HepG2 (cell line): ENCODE results near the gene RBM28. TPM values are rescaled to one million over a fixed set of nuclear protein-coding genes. Genes with fewer than 3 reads are reported as not detected.

Source experiments
- BATF2 ChIP-seq: sonication (generic); formaldehyde crosslinking; IDR thresholded peaks from 2 replicates; pipeline ENCODE4 v1.8.0; 2022; ENCODE audit warnings: mild to moderate bottlenecking, missing genetic modification reagents, moderate library complexity
- EHMT2 ChIP-seq: fragments of 200-600 bp; sonication (generic); IDR thresholded peaks from 2 replicates; pipeline ENCODE4 v1.7.0; 2017; ENCODE audit warnings: antibody characterized with exemption, low read depth, low read length, borderline replicate concordance
- ESRRA ChIP-seq: sonication (generic); formaldehyde crosslinking; IDR thresholded peaks from 2 replicates; pipeline ENCODE4 v1.5.1; 2020; ENCODE audit warnings: mild to moderate bottlenecking, low read depth, missing genetic modification reagents
- FOXP1 ChIP-seq, 2 experiments: fragments of 450-650 bp in 1 of 2; IDR thresholded peaks; 2 replicates each; pipeline ENCODE4 v1.6.1; 2017 to 2018; ENCODE audit warnings: antibody characterized with exemption in 1 of 2
- GMEB1 ChIP-seq: sonication (generic); formaldehyde crosslinking; IDR thresholded peaks from 2 replicates; pipeline ENCODE4 v1.5.1; 2020; ENCODE audit warnings: missing genetic modification reagents, mild to moderate bottlenecking, borderline replicate concordance
- GZF1 ChIP-seq: sonication (generic); formaldehyde crosslinking; IDR thresholded peaks from 2 replicates; pipeline ENCODE4 v1.5.1; 2020; ENCODE audit warnings: mild to moderate bottlenecking, missing genetic modification reagents
- JUNB ChIP-seq: sonication (generic); formaldehyde crosslinking; IDR thresholded peaks from 2 replicates; pipeline ENCODE4 v1.8.0; 2022; ENCODE audit warnings: missing genetic modification reagents, mild to moderate bottlenecking, borderline replicate concordance
- KLF12 ChIP-seq: sonication (generic); formaldehyde crosslinking; IDR thresholded peaks from 2 replicates; pipeline ENCODE4 v1.4.0; 2020; ENCODE audit warnings: missing genetic modification reagents, borderline replicate concordance
- MXD3 ChIP-seq: IDR thresholded peaks from 2 replicates; pipeline ENCODE4 v1.6.1; 2016; ENCODE audit warnings: mild to moderate bottlenecking, missing biosample characterization, missing genetic modification reagents
- MYPOP ChIP-seq: sonication (generic); formaldehyde crosslinking; IDR thresholded peaks from 2 replicates; pipeline ENCODE4 v1.8.1; 2023; ENCODE audit warnings: mild to moderate bottlenecking, moderate library complexity, missing genetic modification reagents
- NFATC3 ChIP-seq: sonication (generic); formaldehyde crosslinking; IDR thresholded peaks from 2 replicates; pipeline ENCODE4 v1.5.1; 2020; ENCODE audit warnings: mild to moderate bottlenecking, missing genetic modification reagents
- NR2F1 ChIP-seq, 2 experiments: fragments of 450-650 bp in 1 of 2; formaldehyde crosslinking in 1 of 2; IDR thresholded peaks; 2 replicates each; pipeline versions ENCODE4 v1.5.0 to v1.6.1; 2016 to 2020; ENCODE audit warnings: mild to moderate bottlenecking in 1 of 2, missing compliant biosample characterization in 1 of 2, missing genetic modification reagents in 1 of 2, moderate library complexity in 1 of 2
- NR2F6 ChIP-seq, 2 experiments: IDR thresholded peaks; 2 replicates each; pipeline ENCODE4 v1.6.1; 2016; ENCODE audit warnings: antibody characterized with exemption in 1 of 2, mild to moderate bottlenecking in 1 of 2
- SOX6 ChIP-seq, 2 experiments: fragments of 450-650 bp in 1 of 2; sonication (generic) in 1 of 2; formaldehyde crosslinking in 1 of 2; IDR thresholded peaks; 2 replicates each; pipeline versions ENCODE4 v1.4.0 to v1.6.1; 2017 to 2020; ENCODE audit warnings: antibody characterized with exemption in 1 of 2, mild to moderate bottlenecking in 1 of 2, missing genetic modification reagents in 1 of 2
- YEATS4 ChIP-seq: sonication (generic); formaldehyde crosslinking; IDR thresholded peaks from 2 replicates; pipeline ENCODE4 v1.4.0; 2020; ENCODE audit warnings: missing genetic modification reagents, borderline replicate concordance
- ZMYM4 ChIP-seq: sonication (generic); formaldehyde crosslinking; IDR thresholded peaks from 2 replicates; pipeline ENCODE4 v1.8.1; 2023; ENCODE audit warnings: mild to moderate bottlenecking, missing genetic modification reagents
- ZNF24 ChIP-seq: fragments of 450-650 bp; IDR thresholded peaks from 2 replicates; pipeline ENCODE4 v1.6.1; 2017; ENCODE audit warnings: antibody characterized with exemption, mild to moderate bottlenecking
- ZNF431 ChIP-seq: sonication (generic); formaldehyde crosslinking; IDR thresholded peaks from 2 replicates; pipeline ENCODE4 v1.9.0; 2022; ENCODE audit warnings: missing genetic modification reagents, low read depth, mild to moderate bottlenecking, borderline replicate concordance
- ZNF577 ChIP-seq: sonication (generic); formaldehyde crosslinking; IDR thresholded peaks from 2 replicates; pipeline ENCODE4 v1.4.0; 2020; ENCODE audit warnings: mild to moderate bottlenecking, low read depth, missing genetic modification reagents, borderline replicate concordance
- ZNF720 ChIP-seq: sonication (generic); formaldehyde crosslinking; IDR thresholded peaks from 2 replicates; pipeline ENCODE4 v1.4.0; 2020; ENCODE audit warnings: missing genetic modification reagents
- polyA plus RNA-seq, 8 experiments: library from polyadenylated mRNA; depleted of rRNA in 3 of 8; stranded (reverse) in 7 of 8; unstranded in 1 of 8; fragments of >200 nt; fragmentation: Illumina TruSeq in 4 of 8; extraction: Trizol in 4 of 8; gene quantifications; 2 replicates each; pipeline versions ENCODE4 v1.2.1 to v1.2.3, GENCODE V29; 2011 to 2016; ENCODE audit warnings: low read depth in 4 of 8, missing spikeins in 1 of 8, mixed read lengths in 1 of 8; ENCODE audit not compliant: insufficient read depth in 1 of 8
- total RNA-seq, 5 experiments: library from RNA; depleted of rRNA; stranded (reverse); fragments of >200 nt; fragmentation: Illumina TruSeq; extraction: Trizol; gene quantifications; 2 replicates each; pipeline ENCODE4 v1.2.3, GENCODE V29; 2016; ENCODE audit warnings: low read depth in 1 of 5
- TF ChIP-seq, protein P1 (sequence below): IDR thresholded peaks from 2 replicates; pipeline ENCODE4 v1.6.1; 2012; ENCODE audit warnings: low read length, improper control_type of control experiment

RBM28 gene
- total and polyA plus RNA-seq, 2 of the 13 experiments (the other 11 are each of a cell fraction or from before 2014, with no cell fraction given) = 20.5 to 49.0 TPM

DNA sequence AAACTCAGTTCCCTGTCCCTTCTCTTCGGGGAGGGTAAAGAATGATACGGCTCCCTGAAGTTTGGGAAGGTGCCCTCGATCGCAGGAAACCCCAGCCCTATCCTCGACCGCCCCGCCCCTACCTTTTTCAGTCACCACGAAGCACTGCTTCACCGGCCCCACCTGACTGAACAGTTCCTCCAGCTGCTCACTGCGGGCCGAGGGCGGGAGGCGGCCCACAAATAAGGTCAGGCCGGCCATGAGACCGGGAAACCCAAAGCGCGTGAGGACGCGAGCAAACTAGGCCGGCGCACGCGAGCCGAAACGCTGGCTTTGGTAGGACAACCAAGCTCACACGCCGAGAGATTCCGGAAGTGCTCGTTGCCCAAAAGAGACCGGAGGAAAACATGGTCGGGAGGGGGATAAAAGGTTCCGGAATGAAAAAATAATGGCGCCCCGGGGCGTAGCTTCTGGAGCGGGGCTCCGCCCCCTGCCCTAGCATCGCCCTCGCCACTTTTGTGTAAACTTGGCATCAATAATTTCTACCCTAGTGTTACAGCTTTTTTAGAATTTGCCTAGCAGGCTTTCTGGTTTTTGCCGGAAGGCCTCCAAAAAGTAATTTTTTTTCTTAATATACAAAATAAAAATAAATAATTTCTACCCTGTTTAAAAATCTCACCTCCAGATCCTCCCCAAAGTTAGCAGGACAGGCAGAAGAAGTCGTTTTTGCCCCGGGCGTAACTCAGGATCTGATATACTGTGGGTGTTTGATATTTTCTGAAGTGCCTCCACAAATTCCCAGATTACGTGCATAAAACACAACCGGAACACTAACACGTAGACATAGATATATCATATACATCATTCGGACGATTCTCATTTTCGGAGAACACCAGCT, at the start of gene RBM28 (continued):
- TF ChIP-seq NR2F1 (CRISPR knock-in tag; IDR thresholded peaks at IDR 0.05) (no peak), MXD3 (CRISPR knock-in tag) (peak; percentile 100), ZNF720 (0 out of 2 replicates have a peak, but pooled peaks have one; percentile 70), YEATS4 (CRISPR knock-in tag) (peak; percentile 95), NR2F6 (IDR thresholded peaks at IDR 0.05) (no peak), NR2F6 (CRISPR knock-in tag; IDR thresholded peaks at IDR 0.05) (peak; percentile 75), GZF1 (CRISPR knock-in tag) (peak; percentile 81; the same call in 1 of the 2 replicates), ZNF431 (CRISPR knock-in tag) (peak; percentile 98), KLF12 (CRISPR knock-in tag) (peak; percentile 93), NFATC3 (CRISPR knock-in tag) (peak; percentile 100), ZNF577 (CRISPR knock-in tag) (no peak; the same call in 1 of the 2 replicates), SOX6 (IDR thresholded peaks at IDR 0.05) (no peak), SOX6 (CRISPR knock-in tag; IDR thresholded peaks at IDR 0.05) (peak; percentile 71), EHMT2 (peak; percentile 86; the same call in 1 of the 2 replicates), MYPOP (peak; percentile 97), BATF2 (CRISPR knock-in tag) (peak; percentile 100), GMEB1 (peak; percentile 88), ZMYM4 (CRISPR knock-in tag) (peak; percentile 97), FOXP1 (IDR thresholded peaks at IDR 0.05) (no peak), FOXP1 (CRISPR knock-in tag; IDR thresholded peaks at IDR 0.05) (peak; percentile 28; the same call in 1 of the 2 replicates), JUNB (peak; percentile 90), ESRRA (CRISPR knock-in tag) (peak; percentile 77), ZNF24 (peak; percentile 82)
- TF ChIP-seq, protein P1, sequence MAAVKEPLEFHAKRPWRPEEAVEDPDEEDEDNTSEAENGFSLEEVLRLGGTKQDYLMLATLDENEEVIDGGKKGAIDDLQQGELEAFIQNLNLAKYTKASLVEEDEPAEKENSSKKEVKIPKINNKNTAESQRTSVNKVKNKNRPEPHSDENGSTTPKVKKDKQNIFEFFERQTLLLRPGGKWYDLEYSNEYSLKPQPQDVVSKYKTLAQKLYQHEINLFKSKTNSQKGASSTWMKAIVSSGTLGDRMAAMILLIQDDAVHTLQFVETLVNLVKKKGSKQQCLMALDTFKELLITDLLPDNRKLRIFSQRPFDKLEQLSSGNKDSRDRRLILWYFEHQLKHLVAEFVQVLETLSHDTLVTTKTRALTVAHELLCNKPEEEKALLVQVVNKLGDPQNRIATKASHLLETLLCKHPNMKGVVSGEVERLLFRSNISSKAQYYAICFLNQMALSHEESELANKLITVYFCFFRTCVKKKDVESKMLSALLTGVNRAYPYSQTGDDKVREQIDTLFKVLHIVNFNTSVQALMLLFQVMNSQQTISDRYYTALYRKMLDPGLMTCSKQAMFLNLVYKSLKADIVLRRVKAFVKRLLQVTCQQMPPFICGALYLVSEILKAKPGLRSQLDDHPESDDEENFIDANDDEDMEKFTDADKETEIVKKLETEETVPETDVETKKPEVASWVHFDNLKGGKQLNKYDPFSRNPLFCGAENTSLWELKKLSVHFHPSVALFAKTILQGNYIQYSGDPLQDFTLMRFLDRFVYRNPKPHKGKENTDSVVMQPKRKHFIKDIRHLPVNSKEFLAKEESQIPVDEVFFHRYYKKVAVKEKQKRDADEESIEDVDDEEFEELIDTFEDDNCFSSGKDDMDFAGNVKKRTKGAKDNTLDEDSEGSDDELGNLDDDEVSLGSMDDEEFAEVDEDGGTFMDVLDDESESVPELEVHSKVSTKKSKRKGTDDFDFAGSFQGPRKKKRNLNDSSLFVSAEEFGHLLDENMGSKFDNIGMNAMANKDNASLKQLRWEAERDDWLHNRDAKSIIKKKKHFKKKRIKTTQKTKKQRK = no peak
